NCI-H748 (cell line): ENCODE data around the gene TCP11L1.

Experiments used
- DNase-seq: peaks from one replicate; lab custom pipeline; 2025; ENCODE audit not compliant: unreplicated experiment; lab: John Stamatoyannopoulos, UW

TCP11L1 gene, protein sequence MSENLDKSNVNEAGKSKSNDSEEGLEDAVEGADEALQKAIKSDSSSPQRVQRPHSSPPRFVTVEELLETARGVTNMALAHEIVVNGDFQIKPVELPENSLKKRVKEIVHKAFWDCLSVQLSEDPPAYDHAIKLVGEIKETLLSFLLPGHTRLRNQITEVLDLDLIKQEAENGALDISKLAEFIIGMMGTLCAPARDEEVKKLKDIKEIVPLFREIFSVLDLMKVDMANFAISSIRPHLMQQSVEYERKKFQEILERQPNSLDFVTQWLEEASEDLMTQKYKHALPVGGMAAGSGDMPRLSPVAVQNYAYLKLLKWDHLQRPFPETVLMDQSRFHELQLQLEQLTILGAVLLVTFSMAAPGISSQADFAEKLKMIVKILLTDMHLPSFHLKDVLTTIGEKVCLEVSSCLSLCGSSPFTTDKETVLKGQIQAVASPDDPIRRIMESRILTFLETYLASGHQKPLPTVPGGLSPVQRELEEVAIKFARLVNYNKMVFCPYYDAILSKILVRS

DNA sequence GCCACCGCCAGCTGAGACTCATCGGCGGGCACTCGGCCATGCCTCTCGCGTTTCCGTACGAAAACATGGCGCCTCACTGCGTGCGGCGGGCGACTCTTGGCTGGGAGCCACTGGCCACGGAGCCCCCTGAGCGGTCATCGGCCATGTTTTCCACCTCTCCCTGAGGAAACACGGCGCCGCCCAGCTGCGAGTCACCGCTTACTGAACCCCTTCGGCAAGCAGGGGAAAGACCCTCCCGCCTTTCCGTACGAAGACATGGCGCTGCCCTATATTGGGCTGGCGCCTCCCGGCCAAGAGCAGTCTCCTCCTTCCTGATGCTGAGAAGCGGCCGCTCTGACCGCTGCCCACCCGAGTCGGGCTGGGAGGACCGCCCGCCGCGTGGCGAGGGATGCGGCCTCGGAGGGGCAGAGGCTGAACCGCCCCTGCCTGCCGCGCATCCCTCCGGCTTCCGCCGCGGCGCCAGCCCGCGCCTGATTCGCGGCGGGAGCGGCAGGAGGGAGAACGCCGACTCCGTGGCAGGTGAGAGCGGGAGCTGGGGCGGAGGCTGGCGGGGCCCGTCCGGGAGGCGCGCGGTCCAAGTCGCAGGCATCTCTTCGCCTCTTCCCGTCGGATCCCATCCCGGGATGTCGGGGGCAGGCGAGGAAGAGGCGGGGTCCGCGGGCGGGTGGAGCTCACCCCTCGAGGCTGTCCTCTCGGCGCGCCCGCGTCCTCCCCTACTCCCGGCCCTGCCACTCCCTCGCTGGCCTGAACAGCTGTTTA is at the start of gene TCP11L1:
TSS of gene TCP11L1 (plus strand) at position 299 of the 759 bp plus-strand sequence. CDS start 4,202 bp downstream, outside the sequence.
- DNase-seq, result peak; percentile 96

DNA sequence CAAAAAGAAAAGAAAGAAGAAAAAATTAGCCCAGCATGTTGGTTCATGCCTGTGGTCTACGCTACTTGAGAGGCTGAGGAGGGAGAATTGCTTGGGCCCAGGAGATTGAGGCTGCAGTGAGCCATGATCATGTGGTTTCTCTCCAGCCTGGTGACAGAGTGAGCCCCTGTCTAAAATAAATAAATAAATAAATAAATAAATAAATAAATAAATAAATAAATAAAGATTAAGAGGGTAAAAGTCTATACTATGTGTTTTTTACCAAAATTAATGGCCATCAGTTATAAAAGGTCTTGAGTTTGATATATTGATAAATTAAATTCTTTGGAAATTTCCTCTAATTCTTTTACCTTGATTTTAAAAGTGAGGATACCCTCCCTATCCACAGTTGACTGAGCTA is 48.9 kb upstream of the TCP11L1 start:
- no peak for DNase-seq

DNA sequence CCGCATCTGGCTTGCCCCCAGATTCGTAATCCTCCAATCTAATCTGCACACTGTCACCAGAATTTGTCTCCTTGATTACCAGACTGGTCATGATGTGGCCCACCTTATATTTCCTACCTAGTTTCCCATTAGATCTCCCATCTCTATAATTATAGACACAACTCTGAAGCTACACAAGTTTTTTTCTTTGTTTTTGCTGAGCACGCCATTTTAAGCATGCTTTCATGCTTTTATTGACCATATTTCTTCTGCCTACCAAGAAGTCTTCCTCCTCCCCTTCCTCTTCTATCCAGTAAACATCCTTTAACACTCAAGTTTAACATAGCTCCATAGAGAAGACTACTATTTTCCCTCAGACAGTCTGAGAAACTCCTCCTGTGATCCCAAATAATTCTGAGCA is 47.9 kb upstream of the TCP11L1 start:
- DNase-seq, result no peak

- no peak for DNase-seq
Measured at GRCh38 chr11:32991898-32992297, 47.5 kb upstream of the TCP11L1 start.

DNA sequence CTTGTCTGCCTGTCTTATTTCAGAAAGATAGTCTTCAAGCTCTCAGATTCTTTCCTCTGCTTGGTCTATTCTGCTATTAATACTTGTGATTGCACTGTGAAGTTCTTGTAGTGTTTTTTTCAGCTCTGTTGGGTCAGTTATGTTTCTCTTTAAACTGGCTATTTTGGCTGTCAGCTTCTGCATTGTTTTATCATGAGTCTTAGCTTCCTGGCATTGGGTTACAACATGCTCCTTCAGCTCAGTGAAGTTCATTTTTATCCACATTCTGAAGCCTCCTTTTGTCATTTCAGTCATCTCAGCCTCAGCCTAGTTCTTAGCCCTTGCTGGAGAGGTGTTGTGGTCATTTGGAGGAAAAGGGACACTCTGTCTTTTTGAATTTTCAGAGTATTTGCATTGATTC is 39.2 kb upstream of the TCP11L1 start:
- no peak for DNase-seq

- DNase-seq, result no peak
Measured at GRCh38 chr11:33001281-33001680, 38.1 kb upstream of the TCP11L1 start.

- DNase-seq, result no peak
Measured at GRCh38 chr11:33001751-33002542, 37.4 kb upstream of the TCP11L1 start.

- no peak for DNase-seq
Measured at GRCh38 chr11:33005175-33005574, 34.2 kb upstream of the TCP11L1 start.

DNA sequence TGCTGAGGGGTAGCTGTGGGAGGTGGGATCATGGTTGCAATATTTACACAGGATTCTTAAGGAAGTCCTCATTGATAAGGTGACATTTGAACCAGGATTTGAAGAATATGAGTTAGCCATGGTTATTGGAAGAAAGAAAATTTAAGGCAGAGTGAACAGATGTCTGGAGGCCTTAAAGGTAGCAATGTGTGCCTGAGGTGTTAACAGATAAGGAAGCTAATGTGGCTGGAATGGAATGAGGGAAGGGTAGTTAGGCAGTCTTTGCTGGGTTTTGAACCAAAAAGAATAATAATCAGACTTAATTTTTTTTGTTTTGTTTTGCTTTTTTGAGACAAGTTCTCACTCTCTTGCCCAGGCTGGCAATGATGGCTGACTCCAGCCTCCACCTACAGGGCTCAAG is 33.4 kb upstream of the TCP11L1 start:
- DNase-seq, result no peak

- DNase-seq, result no peak
Measured at GRCh38 chr11:33013755-33014154, 25.6 kb upstream of the TCP11L1 start.

DNA sequence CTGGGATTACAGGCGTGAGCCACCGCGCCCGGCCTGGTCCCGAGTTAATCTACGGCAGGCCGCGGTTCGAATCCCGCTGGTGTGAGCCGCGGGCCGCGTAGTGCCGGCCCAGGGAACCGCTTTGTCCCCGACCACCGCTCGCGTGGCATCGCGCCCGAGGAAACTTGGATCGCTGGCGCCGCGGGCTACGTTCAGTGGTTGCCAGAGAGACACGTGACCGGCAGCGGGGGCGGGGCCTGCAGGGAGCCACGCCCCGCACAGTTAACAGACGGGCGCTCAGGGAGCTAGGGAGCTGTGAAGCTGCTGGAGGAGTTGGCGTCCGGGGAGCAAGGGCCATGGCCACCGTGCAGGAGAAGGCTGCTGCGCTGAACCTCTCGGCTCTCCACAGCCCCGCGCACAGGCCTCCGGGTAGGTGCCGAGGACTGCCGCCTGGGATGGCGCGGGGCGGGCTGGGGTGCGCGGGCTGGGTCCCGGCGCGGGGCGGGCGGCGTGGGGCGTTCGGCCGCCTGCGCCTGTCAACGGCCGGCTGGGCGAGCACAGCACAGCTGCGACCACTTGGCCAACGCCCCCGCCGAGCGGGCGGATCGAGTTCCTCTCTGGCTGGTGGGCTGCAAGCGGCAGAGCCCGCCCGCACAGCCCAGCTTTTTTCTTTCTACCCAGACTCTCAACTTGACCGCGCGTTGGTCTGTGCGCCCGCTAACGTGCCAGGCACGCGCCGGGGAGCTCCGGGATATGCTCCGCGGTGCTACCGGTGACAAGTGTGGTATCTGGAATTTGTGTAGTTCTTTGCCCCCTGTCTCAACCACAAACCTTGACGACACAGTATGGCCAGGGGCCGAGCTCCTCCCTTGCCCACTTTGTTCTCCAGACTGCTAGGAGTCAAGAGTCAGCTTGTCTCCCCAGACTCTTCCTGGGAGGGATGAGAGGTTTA is 23.5 kb upstream of the TCP11L1 start, which contains the start of gene DEPDC7:
TSS of gene DEPDC7 (plus strand) at position 258 of the 931 bp plus-strand sequence. CDS start at position 336, 78 bp downstream.
- peak; percentile 93 for DNase-seq

DNA sequence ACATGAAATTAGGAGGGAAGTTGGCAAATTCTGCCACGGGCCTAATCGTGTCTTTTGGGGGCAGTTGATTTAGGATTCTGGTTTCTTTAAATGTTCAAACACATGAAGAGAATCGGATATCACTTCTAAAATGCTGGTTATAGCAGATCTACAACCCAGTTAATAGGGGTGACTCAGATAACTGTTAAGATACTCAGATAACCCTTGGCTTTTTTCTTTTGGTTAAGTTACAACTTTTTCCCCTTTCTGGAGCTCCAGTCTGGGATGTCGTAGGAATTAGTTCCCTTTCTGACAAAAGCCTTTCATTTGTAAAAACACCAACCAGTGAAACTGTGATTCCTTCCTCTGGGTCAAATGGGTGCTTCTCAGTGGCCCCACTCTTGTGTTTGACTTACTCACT is 22.7 kb upstream of the TCP11L1 start:
- DNase-seq, result no peak

DNA sequence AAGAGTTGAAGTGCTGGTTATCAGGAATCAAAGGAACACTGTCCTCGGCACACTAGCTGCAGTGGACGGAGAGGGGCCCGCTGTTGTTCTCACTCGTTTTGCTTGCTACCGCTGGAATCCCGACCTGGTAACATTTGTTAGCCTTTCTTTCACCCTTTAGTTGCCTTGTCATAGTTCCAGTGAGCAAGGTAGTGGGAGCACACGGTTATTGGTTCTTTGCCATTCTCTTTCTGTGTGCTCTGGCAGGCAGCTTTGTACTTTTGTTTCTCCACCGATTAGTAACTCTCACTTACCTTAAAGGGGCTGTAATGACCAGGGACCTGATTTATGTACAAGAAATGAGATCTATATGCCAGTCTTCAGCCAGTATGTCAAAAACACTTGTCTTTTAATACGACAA is 21.9 kb upstream of the TCP11L1 start:
- DNase-seq, result no peak

GRCh38 chr11:33017965-33018364 is 21.4 kb upstream of the TCP11L1 start:
- DNase-seq, result no peak

GRCh38 chr11:33018840-33019239 is 20.5 kb upstream of the TCP11L1 start:
- no peak for DNase-seq

- DNase-seq, result no peak
Measured at GRCh38 chr11:33021501-33021900, 17.9 kb upstream of the TCP11L1 start.

DNA sequence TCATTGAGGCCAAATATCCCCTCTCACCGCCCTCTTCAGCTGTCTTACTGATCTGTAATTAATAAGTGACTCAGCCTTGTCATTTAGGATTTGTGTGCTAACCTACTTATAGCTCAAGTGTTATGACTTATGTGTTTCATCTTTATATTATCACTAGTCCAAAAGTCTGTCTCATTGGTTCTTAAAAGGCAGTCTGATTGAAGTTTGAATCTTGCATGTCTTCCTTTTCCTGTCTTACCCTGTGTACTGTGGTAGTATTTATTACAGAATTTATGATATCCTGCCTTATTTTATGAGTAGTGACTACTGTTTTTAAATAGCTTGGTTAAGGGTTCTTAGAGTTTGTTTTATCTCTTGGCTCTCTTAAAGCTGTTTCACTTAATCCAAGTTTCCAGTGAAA is 17.4 kb upstream of the TCP11L1 start:
- DNase-seq, result no peak

- no peak for DNase-seq
Measured at GRCh38 chr11:33025339-33025722, 14.0 kb upstream of the TCP11L1 start.

DNA sequence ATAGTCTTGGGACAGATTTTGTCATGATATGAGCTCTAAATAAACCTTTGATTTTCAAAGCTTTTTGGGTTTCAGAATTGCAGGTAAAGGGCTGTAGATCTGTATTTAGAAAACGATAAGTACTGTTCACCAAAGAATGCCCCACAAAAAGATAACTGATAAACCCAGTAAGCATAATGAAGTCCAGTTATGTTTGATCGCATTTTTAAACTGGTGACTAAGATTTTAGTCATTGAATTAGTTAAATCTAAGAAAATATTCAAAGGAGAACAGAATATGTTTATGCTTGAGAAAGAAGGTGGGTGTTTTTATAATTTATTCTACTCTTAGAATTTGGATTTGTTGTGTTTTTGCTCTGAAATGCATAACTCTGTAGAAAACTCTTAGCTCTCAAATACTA is 12.1 kb upstream of the TCP11L1 start:
- DNase-seq, result no peak
